IPS DF 19.7 (cell line): ENCODE results near the gene ZNF300.
"Not testable (repeated sequence)": the region's sequence is repeated elsewhere in the genome, so short reads cannot be mapped to it uniquely, and the experiment has no call there.

Source experiments
- DNase-seq: peaks from one replicate; pipeline ENCODE4 v3.0.0-alpha.2; 2013; ENCODE audit warnings: low read depth, low spot score

ZNF300 gene

GRCh38 chr5:150845185-150845859, 59.5 kb downstream of the ZNF300 start:
- DNase-seq = not testable (repeated sequence)
